ENCODE data around the gene LENG1. TPM values are rescaled to one million over a fixed set of nuclear protein-coding genes. Genes with fewer than 3 reads are reported as not detected.
A peak's percentile ranks its signal among the peaks of the same experiment; 100 is the strongest.

Gene LENG1
- polyA plus RNA-seq, 3 donors from 2014 or later, result 2.6 to 14.0 (median 13.5) TPM

DNA sequence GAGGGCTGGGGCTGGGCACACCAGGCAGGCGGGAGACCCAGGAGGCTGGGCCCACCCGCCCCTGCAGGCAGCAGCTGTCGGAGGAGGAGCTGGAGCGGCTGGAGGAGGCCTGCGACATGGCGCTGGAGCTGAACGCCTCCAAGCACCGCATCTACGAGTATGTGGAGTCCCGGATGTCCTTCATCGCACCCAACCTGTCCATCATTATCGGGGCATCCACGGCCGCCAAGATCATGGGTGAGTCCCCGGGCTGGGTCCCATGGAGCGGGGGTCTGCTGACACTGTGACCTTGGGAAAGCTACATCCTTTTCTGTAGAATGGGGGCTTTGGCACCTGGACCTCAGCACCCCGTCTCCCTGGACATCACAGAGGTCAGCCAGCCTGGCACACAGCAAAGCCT lies 35.8 kb downstream of the LENG1 start:
- peaks cover 0 to 1% (median 0%) of the 10 kb centered on the region in 3 donors for H3K27me3 Mint-ChIP-seq (ENCODE audit: low read depth in 3 of 3)
- no peak overlapping the region for H3K4me3 Mint-ChIP-seq
- peaks cover 2 to 32% (median 13%) of the 10 kb centered on the region in 3 donors for H3K36me3 Mint-ChIP-seq
- no peak for DNase-seq
- H3K27ac Mint-ChIP-seq, result no peak overlapping the region
- H3K4me1 Mint-ChIP-seq, result no peaks in the 10 kb centered on the region
- H3K9me3 Mint-ChIP-seq, result no peaks in the 10 kb centered on the region

DNA sequence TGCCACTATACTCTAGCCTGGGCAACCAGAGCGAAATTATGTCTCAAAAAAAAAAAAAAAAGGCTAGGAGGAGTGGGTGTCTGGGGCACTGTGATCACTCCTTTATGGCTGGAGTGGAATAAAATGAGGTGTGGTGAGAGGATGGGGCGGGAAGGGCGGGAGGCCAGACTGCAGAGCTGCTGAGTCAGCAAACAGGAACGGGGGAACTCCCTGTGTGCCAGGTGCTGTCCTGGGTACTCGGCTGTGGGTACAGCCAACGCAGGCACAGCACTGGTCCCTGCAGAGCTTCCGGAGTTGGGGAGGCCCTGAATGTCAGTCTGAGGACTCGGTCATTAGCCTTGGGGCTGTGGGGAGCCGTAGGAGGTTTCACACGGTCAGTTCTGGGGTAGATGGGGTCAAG lies 38.3 kb downstream of the LENG1 start:
- Mint-ChIP-seq H3K4me3 (no peak overlapping the region), H3K9me3 (no peaks in the 10 kb centered on the region), H3K27me3 (ENCODE audit: low read depth in 3 of 3) (peaks cover 0 to 1% (median 0%) of the 10 kb centered on the region in 3 donors), H3K4me1 (peaks cover 0 to 10% of the 10 kb centered on the region in 2 donors), H3K36me3 (peaks cover 3 to 25% (median 8%) of the 10 kb centered on the region in 3 donors), H3K27ac (no peak overlapping the region)
- DNase-seq, result no peak

DNA sequence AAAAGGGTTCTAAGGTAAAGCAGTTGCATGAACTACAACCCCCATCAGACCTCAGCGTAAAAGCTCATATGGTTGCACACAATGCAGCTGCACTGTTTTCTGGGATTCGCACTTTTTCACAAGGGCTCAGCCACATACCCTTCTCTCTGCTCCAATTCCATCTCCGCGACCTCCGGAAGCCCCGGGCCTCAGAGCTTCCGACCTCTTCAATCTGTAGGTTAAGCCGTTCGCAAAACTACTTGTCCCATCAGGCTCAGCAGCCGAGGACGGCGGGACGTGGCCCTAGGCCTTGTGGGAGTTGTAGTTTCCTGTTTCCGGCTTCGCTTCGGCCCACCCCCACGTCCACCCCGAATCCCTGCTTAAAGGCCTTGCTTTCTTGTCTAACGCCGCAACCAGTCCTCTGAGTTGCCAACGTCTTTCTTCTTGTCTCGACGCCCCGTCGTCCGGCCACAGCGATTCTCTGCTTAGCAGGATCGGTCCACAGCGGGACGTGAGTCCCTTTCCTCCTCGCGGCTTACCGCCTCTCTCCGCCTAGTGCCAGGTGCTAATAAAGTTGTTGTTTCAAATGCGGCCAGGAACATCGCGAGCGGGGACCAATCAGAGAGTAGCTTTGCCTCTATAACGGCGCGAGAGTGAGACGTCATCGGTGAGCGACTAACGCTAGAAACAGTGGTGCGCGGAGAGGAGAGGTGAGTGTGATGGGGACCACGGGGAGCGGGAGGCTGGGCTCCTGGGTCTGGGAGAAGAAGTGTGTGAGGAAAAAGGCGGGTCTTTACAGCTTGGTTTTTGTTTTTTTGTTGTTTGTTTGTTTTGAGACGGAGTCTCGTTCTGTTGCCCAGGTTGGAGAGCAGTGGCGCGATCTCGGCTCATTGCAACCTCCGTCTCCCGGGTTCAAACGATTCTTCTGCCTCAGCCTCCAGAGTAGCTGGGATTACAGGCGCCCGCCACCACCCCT lies 44.1 kb downstream of the LENG1 start, which contains the start of the genes PRPF31 and TFPT:
TSS of gene PRPF31 (plus strand) at position 646 of the 955 bp plus-strand sequence. CDS start 2,525 bp downstream, outside the sequence.
TSS of gene TFPT (minus strand) at position 549 of the 955 bp plus-strand sequence. CDS start at position 161, 388 bp downstream.
- Mint-ChIP-seq H3K27ac (peak within 1 kb of the TSS; percentile 90 to 98 (median 91)), H3K9me3 (no peaks in the 10 kb centered on the region), H3K27me3 (ENCODE audit: low read depth in 3 of 3) (peaks cover 5 to 10% (median 8%) of the 10 kb centered on the region in 3 donors), H3K4me3 (peak within 1 kb of the TSS; percentile 88 to 98 (median 93)), H3K36me3 (peaks cover 7 to 15% (median 8%) of the 10 kb centered on the region in 3 donors), H3K4me1 (peaks cover 31 to 32% of the 10 kb centered on the region in 2 donors)
- DNase-seq, result peak; percentile 96 to 97 (median 96)

DNA sequence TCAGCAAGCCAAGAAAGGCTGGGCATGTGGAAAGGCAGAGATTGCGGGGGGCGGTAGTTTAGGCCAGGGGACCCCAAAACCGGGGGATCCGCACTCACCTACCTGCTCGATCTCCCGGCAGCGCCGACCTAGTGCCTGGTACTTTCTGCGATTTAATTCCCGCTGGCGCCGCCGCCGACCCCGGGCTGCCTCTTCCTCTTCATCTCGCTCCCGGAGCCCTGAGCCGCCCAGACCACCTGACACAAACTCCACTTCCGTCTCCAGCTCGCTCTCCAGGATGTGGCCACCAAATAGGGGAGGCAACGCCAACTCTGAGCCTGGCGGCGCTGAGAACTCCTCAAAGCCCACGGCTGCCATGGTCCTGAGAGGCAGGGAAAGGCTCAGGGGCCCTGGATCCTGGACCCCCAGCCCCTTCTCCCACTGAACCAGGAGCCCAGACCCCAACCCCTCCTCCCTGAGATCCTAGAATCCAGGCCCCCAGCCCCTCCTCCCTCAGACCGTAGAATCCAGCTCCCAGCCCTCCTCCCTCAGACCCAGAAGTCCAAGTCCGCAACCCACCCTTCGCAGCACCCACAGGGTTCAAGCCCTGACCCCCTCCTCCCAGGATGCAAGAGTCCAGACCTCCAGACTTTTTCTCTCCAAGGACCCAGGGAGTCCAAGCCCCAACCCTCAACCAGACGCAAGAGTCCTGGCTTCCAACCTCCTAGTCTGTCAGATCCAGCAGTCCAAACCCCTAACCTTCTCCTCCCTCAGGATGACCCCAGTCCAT lies 45.0 kb downstream of the LENG1 start:
- peak; percentile 31 to 33 (median 33) for DNase-seq
- Mint-ChIP-seq H3K4me1 (peaks cover 31 to 32% of the 10 kb centered on the region in 2 donors), H3K4me3 (peak overlapping the region; percentile 88 to 98 (median 93)), H3K27ac (peak overlapping the region; percentile 90 to 98 (median 91)), H3K9me3 (no peaks in the 10 kb centered on the region), H3K27me3 (ENCODE audit: low read depth in 3 of 3) (peaks cover 5 to 10% (median 8%) of the 10 kb centered on the region in 3 donors), H3K36me3 (peaks cover 7 to 8% (median 8%) of the 10 kb centered on the region in 3 donors)

DNA sequence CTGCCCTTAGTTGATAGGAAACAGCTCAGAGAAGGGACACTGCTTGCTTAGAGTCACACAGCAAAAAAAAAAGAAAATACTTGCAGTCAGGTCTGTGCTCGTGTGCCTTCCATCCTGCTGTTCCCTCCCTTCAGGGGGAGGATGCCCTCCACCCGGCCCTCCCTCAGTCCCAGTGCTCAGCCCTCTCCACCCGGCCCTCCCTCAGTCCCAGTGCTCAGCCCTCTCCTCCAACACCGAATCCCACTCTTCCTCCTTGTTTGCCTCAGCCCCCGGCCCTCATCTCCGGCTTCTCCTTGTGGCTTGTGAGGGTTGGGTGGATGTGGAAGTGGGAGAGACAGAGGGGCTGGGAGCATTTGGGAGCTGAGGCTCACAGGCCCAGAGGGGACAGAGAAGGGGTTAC lies 49.9 kb downstream of the LENG1 start:
- no peak for DNase-seq
- H3K36me3 Mint-ChIP-seq, result peaks cover 7 to 20% (median 11%) of the 10 kb centered on the region in 3 donors
- no peak overlapping the region for H3K27ac Mint-ChIP-seq
- H3K9me3 Mint-ChIP-seq, result no peaks in the 10 kb centered on the region
- H3K4me3 Mint-ChIP-seq, result no peak overlapping the region
- peaks cover 0 to 6% (median 3%) of the 10 kb centered on the region in 3 donors for H3K27me3 Mint-ChIP-seq (ENCODE audit: low read depth in 3 of 3)
- peaks cover 14 to 29% of the 10 kb centered on the region in 2 donors for H3K4me1 Mint-ChIP-seq

DNA sequence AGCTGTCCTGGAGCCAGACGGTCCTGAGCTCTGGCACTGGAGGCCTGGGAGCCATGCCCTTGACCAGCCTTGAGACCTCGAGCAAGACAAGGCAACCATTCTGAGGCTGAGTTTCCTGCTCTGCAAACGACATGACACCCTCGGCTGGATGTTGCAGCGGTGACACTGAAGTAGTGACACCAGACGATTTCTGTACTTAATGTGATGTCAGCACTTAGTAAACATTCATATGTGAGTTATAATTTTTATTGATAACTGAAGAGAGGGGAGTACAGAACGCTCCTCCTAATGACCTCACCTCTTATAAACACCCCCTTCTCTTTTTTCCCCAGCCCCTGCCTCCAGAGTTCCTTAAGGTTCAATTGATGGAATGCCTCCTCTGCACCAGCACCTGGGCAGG lies 51.0 kb downstream of the LENG1 start:
- H3K36me3 Mint-ChIP-seq, result peaks cover 7 to 20% (median 11%) of the 10 kb centered on the region in 3 donors
- no peak overlapping the region for H3K27ac Mint-ChIP-seq

DNA sequence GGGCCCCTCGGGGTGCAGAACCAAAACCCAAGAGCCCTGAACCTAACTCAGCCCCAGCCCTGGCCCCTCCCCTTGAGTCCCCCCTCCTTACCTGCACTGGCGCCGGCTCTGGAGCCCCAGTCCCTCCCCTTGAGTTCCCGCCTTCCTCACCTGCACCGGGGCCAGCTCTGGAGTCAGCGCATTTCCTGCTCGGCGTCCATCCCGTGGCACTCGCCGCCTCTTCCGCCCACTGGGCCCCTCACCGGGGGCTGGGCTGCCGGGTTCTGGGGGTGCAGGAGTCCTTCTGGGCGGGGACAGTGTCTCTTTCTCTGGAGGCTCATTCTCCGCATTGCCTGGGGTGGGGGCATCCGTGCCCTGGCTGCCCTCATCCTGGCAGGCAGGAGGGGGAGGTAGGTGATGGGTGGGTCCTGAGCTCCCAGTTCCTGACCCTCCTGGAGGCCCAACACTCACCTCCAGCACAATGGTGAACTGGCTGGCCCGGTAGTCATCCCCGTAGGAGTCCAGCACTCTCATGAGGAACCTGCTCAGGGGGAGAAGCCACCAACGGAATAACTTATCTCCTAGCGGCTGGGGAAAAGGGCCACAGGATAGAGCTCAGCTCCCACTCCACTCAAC lies 51.5 kb downstream of the LENG1 start:
- no peak for DNase-seq
- Mint-ChIP-seq H3K36me3 (peaks cover 7 to 20% (median 11%) of the 10 kb centered on the region in 3 donors), H3K4me1 (peaks cover 9 to 19% of the 10 kb centered on the region in 2 donors), H3K4me3 (no peak overlapping the region), H3K27me3 (ENCODE audit: low read depth in 3 of 3) (peaks cover 0 to 4% (median 0%) of the 10 kb centered on the region in 3 donors), H3K27ac (no peak overlapping the region), H3K9me3 (no peaks in the 10 kb centered on the region)

More for the DNA sequence above, 51.0 kb downstream of the LENG1 start:
- peaks cover 0 to 4% (median 0%) of the 10 kb centered on the region in 3 donors for H3K27me3 Mint-ChIP-seq (ENCODE audit: low read depth in 3 of 3)
- H3K4me3 Mint-ChIP-seq, result no peak overlapping the region
- H3K9me3 Mint-ChIP-seq, result no peaks in the 10 kb centered on the region
- H3K4me1 Mint-ChIP-seq, result peaks cover 5 to 19% of the 10 kb centered on the region in 2 donors
- no peak for DNase-seq

DNA sequence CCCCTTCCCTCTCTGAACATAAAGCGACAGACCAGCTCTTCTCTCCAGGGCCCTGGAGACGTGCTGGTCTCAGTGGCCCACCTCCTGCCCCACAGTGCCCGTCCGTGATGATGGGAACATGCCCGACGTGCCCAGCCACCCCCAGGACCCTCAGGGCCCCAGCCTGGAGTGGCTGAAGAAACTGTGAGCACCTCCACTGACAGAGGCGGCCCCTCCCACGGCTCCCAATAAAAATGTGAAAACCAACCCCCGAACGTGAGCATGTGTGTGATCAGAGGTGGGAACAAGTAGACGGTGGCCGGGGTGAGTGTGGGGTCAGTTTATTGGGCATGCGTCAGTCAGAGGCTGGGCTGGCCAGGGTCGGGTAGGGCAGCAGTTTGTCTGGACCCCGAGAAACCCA lies 52.8 kb downstream of the LENG1 start:
- Mint-ChIP-seq H3K27ac (no peak overlapping the region), H3K4me1 (peaks cover 16 to 26% of the 10 kb centered on the region in 2 donors), H3K27me3 (ENCODE audit: low read depth in 3 of 3) (peaks cover 4 to 9% (median 6%) of the 10 kb centered on the region in 3 donors), H3K9me3 (no peaks in the 10 kb centered on the region), H3K36me3 (peaks cover 7 to 20% (median 11%) of the 10 kb centered on the region in 3 donors), H3K4me3 (no peak overlapping the region)
- no peak for DNase-seq

DNA sequence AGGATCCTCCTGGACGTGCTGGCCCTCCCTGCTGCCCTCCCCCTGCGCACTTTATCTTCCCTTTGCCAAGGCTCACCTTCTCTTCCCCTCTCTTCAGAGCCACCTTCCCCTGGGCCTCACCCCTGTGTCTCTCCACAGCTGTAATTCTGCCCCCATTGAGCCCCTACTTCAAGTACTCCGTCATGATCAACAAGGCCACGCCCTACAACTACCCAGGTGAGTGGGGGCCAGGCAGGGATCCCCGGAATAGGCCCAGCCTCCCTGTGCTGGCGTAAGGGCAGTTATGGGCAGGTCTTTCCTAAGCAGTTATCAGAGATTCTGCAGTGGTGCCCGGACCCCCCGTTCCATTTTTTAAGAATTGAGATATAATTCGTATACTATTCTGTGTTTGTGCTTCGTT lies 53.7 kb downstream of the LENG1 start:
- peaks cover 6 to 19% (median 9%) of the 10 kb centered on the region in 3 donors for H3K36me3 Mint-ChIP-seq
- no peak for DNase-seq
- H3K4me1 Mint-ChIP-seq, result peaks cover 20 to 32% of the 10 kb centered on the region in 2 donors
- H3K27ac Mint-ChIP-seq, result no peak overlapping the region
- H3K9me3 Mint-ChIP-seq, result no peaks in the 10 kb centered on the region
- no peak overlapping the region for H3K4me3 Mint-ChIP-seq
- H3K27me3 Mint-ChIP-seq (ENCODE audit: low read depth in 3 of 3), result peaks cover 4 to 9% (median 6%) of the 10 kb centered on the region in 3 donors

Other genes starting within 250 kb of the LENG1 start
- not detected for gene CACNG8, start 196.8 kb downstream of the LENG1 start, polyA plus RNA-seq
- not detected for gene CACNG6, start 168.1 kb downstream of the LENG1 start, polyA plus RNA-seq
- gene VSTM1, start 95.8 kb downstream of the LENG1 start, polyA plus RNA-seq, result 1 to 10 TPM in 1 of 3 donors, not detected in 2; 1.1 TPM
- not detected for gene TARM1, start 78.4 kb downstream of the LENG1 start, polyA plus RNA-seq
- under 1 TPM in 2 of 3 donors, not detected in 1; 0.33 to 0.82 TPM for gene OSCAR, start 58.9 kb downstream of the LENG1 start, polyA plus RNA-seq
- 100 to 1,000 TPM; 367 to 704 (median 506) TPM for gene NDUFA3, start 56.9 kb downstream of the LENG1 start, polyA plus RNA-seq
- 10 to 100 TPM; 20.1 to 26.4 (median 20.6) TPM for gene TFPT, start 44.1 kb downstream of the LENG1 start, polyA plus RNA-seq
- 10 to 100 TPM; 61.0 to 81.0 (median 72.7) TPM for gene PRPF31, start 44.0 kb downstream of the LENG1 start, polyA plus RNA-seq
- gene CNOT3, start 22.0 kb downstream of the LENG1 start, polyA plus RNA-seq, result 10 to 100 TPM in 1 of 3 donors, 1 to 10 TPM in 2; 2.8 to 13.3 (median 4.0) TPM
- 1 to 10 TPM in 2 of 3 donors, under 1 TPM in 1; 0.93 to 3.3 (median 1.5) TPM for gene TMC4, start 13.4 kb upstream of the LENG1 start, polyA plus RNA-seq
- gene MBOAT7, start 29.9 kb upstream of the LENG1 start, polyA plus RNA-seq, result 10 to 100 TPM in 2 of 3 donors, 1 to 10 TPM in 1; 8.8 to 17.8 (median 15.7) TPM
- 10 to 100 TPM; 26.6 to 36.4 (median 34.0) TPM for gene TSEN34, start 31.6 kb upstream of the LENG1 start, polyA plus RNA-seq
- 1,000 to 10,000 TPM in 1 of 3 donors, 100 to 1,000 TPM in 2; 436 to 1,067 (median 492) TPM for gene RPS9, start 41.1 kb upstream of the LENG1 start, polyA plus RNA-seq
- 1 to 10 TPM in 1 of 3 donors, under 1 TPM in 2; 0.21 to 2.7 (median 0.59) TPM for gene LILRB3, start 63.3 kb upstream of the LENG1 start, polyA plus RNA-seq
- under 1 TPM; 0.33 to 0.53 (median 0.39) TPM for gene LILRA6, start 83.1 kb upstream of the LENG1 start, polyA plus RNA-seq
- not detected for gene LILRB5, start 97.6 kb upstream of the LENG1 start, polyA plus RNA-seq
- under 1 TPM; 0.14 to 0.81 (median 0.31) TPM for gene LILRB2, start 121.4 kb upstream of the LENG1 start, polyA plus RNA-seq
- 1 to 10 TPM in 1 of 3 donors, under 1 TPM in 1, not detected in 1; 0.28 to 1.6 TPM for gene LILRA5, start 153.4 kb upstream of the LENG1 start, polyA plus RNA-seq
- 1 to 10 TPM; 2.3 to 6.6 (median 2.8) TPM for gene LILRA4, start 179.4 kb upstream of the LENG1 start, polyA plus RNA-seq
- 100 to 1,000 TPM in 2 of 3 donors, 10 to 100 TPM in 1; 86.9 to 247 (median 126) TPM for gene LAIR1, start 205.2 kb upstream of the LENG1 start, polyA plus RNA-seq

All from immature natural killer cell (primary cell).